Measurements from ENCODE around the gene MICA.
A peak's percentile ranks its signal among the peaks of the same experiment; 100 is the strongest.
"Not testable (repeated sequence)": the region's sequence is repeated elsewhere in the genome, so short reads cannot be mapped to it uniquely, and the experiment has no call there.

MICA gene

DNA sequence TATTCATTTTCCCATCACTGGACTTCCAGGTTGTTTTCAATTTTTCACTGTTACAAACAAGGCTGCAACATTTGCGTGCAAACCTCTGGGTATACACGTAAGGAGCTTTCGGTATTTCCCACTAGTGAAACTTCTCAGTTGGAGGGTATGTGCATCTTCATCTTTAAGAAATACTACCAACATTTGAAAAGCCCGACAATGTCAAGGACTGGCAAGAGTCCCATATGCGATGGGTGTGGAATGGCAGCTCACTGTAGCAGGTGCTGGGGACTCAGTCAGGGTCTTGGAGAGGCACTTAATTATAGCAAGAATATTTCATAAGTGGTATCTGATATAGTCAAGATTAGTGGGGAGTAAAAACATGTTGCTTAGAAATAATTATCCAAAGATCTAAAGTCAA is 37.5 kb upstream of the MICA start:
- Histone ChIP-seq H3K27me3 (ENCODE audit: insufficient read depth, low read length, poor library complexity) (no peaks in the 10 kb centered on the region), H4K5ac (ENCODE audit: low read length) (no peak overlapping the region)

DNA sequence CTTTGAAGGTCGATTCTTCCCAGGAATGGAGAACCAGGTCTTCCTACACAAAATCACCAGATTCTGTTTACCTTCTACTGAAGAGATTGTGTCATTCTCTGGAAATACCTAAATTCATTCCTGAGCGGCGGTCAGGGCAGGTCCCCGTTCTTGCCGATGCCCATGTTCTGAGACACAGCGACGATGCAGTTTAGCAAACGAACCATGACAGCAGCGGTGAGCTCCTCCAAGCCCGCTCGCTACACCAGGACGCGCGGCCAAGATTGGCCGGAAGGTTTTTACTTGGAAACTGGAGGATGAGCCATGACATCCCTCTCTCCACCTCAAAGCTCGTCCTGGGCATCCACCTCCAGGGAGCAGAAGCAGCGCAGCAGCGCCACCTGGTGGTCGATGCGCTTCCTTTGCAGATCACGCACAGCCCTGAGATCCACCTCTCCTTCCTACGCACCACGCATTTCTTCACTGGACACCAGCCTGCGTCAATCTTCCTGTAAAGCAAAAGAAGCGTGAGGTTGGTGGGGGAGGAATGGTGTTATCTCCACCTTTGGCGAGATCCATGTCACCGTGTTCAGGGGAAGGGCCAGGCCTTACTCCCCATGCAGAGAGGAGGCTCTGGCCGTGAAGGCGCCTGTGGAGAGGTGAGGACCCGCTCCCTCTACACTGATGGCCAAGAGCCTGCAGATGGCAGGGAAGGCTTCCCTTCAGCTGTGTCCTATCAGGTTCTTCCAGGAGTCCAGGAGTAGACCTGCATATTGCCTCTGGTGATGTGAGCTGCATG is 36.5 kb upstream of the MICA start:
- peak overlapping the region; percentile 30 for H3K56ac ChIP-seq (ENCODE audit: low read length)
- no peaks in the 10 kb centered on the region for H3K79me2 ChIP-seq (ENCODE audit: control insufficient read depth, insufficient read depth, low read length)
- no peak overlapping the region for H2BK15ac ChIP-seq (replicated peaks; ENCODE audit: low read depth)
- H3K27ac ChIP-seq (ENCODE audit: low read depth, low read length), result no peak overlapping the region
- peak overlapping the region; percentile 19 for H3K4me2 ChIP-seq (ENCODE audit: low read length)
- no peak overlapping the region for H3K23ac ChIP-seq (ENCODE audit: low read length)
- no peak overlapping the region for H3K4ac ChIP-seq (ENCODE audit: low read depth, low read length)
- no peak overlapping the region for H3K4me3 ChIP-seq (ENCODE audit: low read length)
- H3K36me3 ChIP-seq (ENCODE audit: control insufficient read depth, insufficient read depth, low read length), result no peaks in the 10 kb centered on the region
- no CpG with 5 or more reads among the region's 30 CpGs for WGBS (ENCODE audit: extremely low coverage, insufficient coverage, low lambda C conversion rate)
- H3K4me1 ChIP-seq (ENCODE audit: control insufficient read depth, low read depth, low read length), result no peaks in the 10 kb centered on the region
- H2BK5ac ChIP-seq (ENCODE audit: low read length), result no peak overlapping the region
- H2AK5ac ChIP-seq (ENCODE audit: low read length), result no peak overlapping the region
- no peak overlapping the region for H4K8ac ChIP-seq (ENCODE audit: low read depth, low read length)
- peak; percentile 94 for DNase-seq
- H3K27me3 ChIP-seq (ENCODE audit: insufficient read depth, low read length, poor library complexity), result no peaks in the 10 kb centered on the region
- no peak overlapping the region for H2BK120ac ChIP-seq (ENCODE audit: low read depth, low read length)
- no peak overlapping the region for H3K18ac ChIP-seq (ENCODE audit: low read length)
- no peak overlapping the region for H3K9ac ChIP-seq (ENCODE audit: low read length)
- H3K79me1 ChIP-seq (ENCODE audit: low read length), result no peaks in the 10 kb centered on the region
- H4K5ac ChIP-seq (ENCODE audit: low read length), result no peak overlapping the region

More for the DNA sequence above, 37.5 kb upstream of the MICA start:
- Histone ChIP-seq H2BK120ac (ENCODE audit: low read depth, low read length) (no peak overlapping the region), H3K79me1 (ENCODE audit: low read length) (no peaks in the 10 kb centered on the region), H2BK15ac (replicated peaks; ENCODE audit: low read depth) (no peak overlapping the region), H3K4me2 (ENCODE audit: low read length) (no peak overlapping the region), H2BK5ac (ENCODE audit: low read length) (no peak overlapping the region), H3K4me1 (ENCODE audit: control insufficient read depth, low read depth, low read length) (no peaks in the 10 kb centered on the region), H3K18ac (ENCODE audit: low read length) (no peak overlapping the region), H3K23ac (ENCODE audit: low read length) (no peak overlapping the region), H2AK5ac (ENCODE audit: low read length) (no peak overlapping the region), H4K8ac (ENCODE audit: low read depth, low read length) (no peak overlapping the region), H3K79me2 (ENCODE audit: control insufficient read depth, insufficient read depth, low read length) (no peaks in the 10 kb centered on the region), H3K4me3 (ENCODE audit: low read length) (no peak overlapping the region), H3K4ac (ENCODE audit: low read depth, low read length) (no peak overlapping the region), H3K56ac (ENCODE audit: low read length) (no peak overlapping the region), H3K27ac (ENCODE audit: low read depth, low read length) (no peak overlapping the region), H3K36me3 (ENCODE audit: control insufficient read depth, insufficient read depth, low read length) (no peaks in the 10 kb centered on the region), H3K9ac (ENCODE audit: low read length) (no peak overlapping the region)
- no CpG with 5 or more reads among the region's 5 CpGs for WGBS (ENCODE audit: extremely low coverage, insufficient coverage, low lambda C conversion rate)
- no peak for DNase-seq

DNA sequence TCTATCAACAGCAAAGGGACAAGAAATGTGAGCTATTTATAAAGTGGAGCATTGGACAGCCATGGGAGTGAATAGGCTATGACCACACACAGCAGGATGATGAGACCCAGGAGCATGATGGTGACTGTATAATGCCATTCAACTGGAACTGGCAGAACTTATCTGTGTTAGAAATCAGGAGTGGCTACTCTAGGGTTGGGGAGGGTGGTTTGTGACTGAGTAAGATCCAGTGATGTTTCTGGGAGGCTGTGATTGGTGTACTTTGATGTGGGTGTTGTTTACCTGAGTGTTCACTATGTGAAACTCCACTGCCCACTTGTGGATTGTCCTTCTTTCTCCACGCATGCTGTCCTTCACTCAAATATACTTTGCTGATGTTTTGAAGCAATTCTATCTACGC is 34.9 kb upstream of the MICA start:
- H3K4me1 ChIP-seq (ENCODE audit: control insufficient read depth, low read depth, low read length), result no peaks in the 10 kb centered on the region
- H2BK15ac ChIP-seq (replicated peaks; ENCODE audit: low read depth), result no peak overlapping the region
- no peak overlapping the region for H3K56ac ChIP-seq (ENCODE audit: low read length)
- H3K27me3 ChIP-seq (ENCODE audit: insufficient read depth, low read length, poor library complexity), result no peaks in the 10 kb centered on the region
- H3K23ac ChIP-seq (ENCODE audit: low read length), result no peak overlapping the region
- no peak overlapping the region for H2BK5ac ChIP-seq (ENCODE audit: low read length)
- H3K4me2 ChIP-seq (ENCODE audit: low read length), result no peak overlapping the region
- H3K18ac ChIP-seq (ENCODE audit: low read length), result no peak overlapping the region
- H2AK5ac ChIP-seq (ENCODE audit: low read length), result no peak overlapping the region
- no peak overlapping the region for H4K5ac ChIP-seq (ENCODE audit: low read length)
- H3K36me3 ChIP-seq (ENCODE audit: control insufficient read depth, insufficient read depth, low read length), result no peaks in the 10 kb centered on the region
- H3K79me1 ChIP-seq (ENCODE audit: low read length), result no peaks in the 10 kb centered on the region
- H3K27ac ChIP-seq (ENCODE audit: low read depth, low read length), result no peak overlapping the region
- H3K4ac ChIP-seq (ENCODE audit: low read depth, low read length), result no peak overlapping the region
- H3K79me2 ChIP-seq (ENCODE audit: control insufficient read depth, insufficient read depth, low read length), result no peaks in the 10 kb centered on the region
- WGBS (ENCODE audit: extremely low coverage, insufficient coverage, low lambda C conversion rate), result no CpG with 5 or more reads among the region's 2 CpGs
- DNase-seq, result no peak
- no peak overlapping the region for H3K9ac ChIP-seq (ENCODE audit: low read length)
- H4K8ac ChIP-seq (ENCODE audit: low read depth, low read length), result no peak overlapping the region
- no peak overlapping the region for H3K4me3 ChIP-seq (ENCODE audit: low read length)
- H2BK120ac ChIP-seq (ENCODE audit: low read depth, low read length), result no peak overlapping the region

DNA sequence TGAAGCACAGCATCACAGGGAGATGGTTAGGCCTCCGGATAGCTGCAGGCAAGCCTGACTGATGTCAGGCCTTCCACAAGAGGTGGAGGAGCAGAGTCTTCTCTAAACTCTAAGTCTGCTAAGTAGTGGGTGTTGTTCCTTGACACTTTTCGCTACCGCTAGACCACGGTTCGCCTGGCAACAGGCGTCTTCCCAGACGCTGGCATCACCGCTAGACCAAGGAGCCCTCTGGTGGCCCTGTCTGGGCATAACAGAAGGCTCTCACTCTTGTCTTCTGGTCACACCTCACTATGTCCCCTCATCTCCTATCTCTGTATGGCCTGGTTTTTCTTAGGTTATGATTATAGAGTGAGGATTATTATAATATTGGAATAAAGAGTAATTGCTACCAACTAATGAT is 29.3 kb upstream of the MICA start:
- H4K8ac ChIP-seq (ENCODE audit: low read depth, low read length); H3K27ac ChIP-seq (ENCODE audit: low read depth, low read length); H2BK15ac ChIP-seq (replicated peaks; ENCODE audit: low read depth); H3K4me1 ChIP-seq (ENCODE audit: control insufficient read depth, low read depth, low read length); H4K5ac ChIP-seq (ENCODE audit: low read length); H2BK5ac ChIP-seq (ENCODE audit: low read length); H3K23ac ChIP-seq (ENCODE audit: low read length); H3K36me3 ChIP-seq (ENCODE audit: control insufficient read depth, insufficient read depth, low read length); H3K4ac ChIP-seq (ENCODE audit: low read depth, low read length); H2BK120ac ChIP-seq (ENCODE audit: low read depth, low read length); H3K56ac ChIP-seq (ENCODE audit: low read length); H3K9ac ChIP-seq (ENCODE audit: low read length); H3K27me3 ChIP-seq (ENCODE audit: insufficient read depth, low read length, poor library complexity); H3K4me3 ChIP-seq (ENCODE audit: low read length); H2AK5ac ChIP-seq (ENCODE audit: low read length); H3K79me2 ChIP-seq (ENCODE audit: control insufficient read depth, insufficient read depth, low read length); DNase-seq; H3K79me1 ChIP-seq (ENCODE audit: low read length); H3K4me2 ChIP-seq (ENCODE audit: low read length); H3K18ac ChIP-seq (ENCODE audit: low read length): not testable (repeated sequence)
- WGBS (ENCODE audit: extremely low coverage, insufficient coverage, low lambda C conversion rate), result no CpG with 5 or more reads among the region's 8 CpGs

DNA sequence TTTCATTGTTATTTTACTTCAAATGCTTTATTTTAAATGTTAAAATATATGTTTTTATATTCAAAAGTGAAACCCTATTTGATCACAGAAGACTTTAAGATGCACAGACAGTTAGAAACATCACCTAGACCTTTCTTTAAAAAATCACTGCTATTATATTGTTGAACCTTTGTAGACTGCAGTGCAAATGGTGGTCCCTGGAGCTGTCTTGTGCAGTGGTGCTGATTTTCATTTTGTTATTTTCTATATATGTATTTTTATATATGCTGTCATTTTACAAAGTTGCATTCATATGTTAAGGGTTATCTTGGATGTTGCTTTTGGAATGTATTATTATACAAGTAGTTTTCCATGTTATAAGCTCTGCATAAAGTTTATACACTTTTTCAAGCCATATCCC is 27.7 kb upstream of the MICA start:
- Histone ChIP-seq H3K36me3 (ENCODE audit: control insufficient read depth, insufficient read depth, low read length) (no peaks in the 10 kb centered on the region), H3K4me1 (ENCODE audit: control insufficient read depth, low read depth, low read length) (no peaks in the 10 kb centered on the region), H3K79me1 (ENCODE audit: low read length) (no peaks in the 10 kb centered on the region), H3K9ac (ENCODE audit: low read length) (no peak overlapping the region), H3K4me3 (ENCODE audit: low read length) (no peak overlapping the region), H2AK5ac (ENCODE audit: low read length) (no peak overlapping the region), H3K79me2 (ENCODE audit: control insufficient read depth, insufficient read depth, low read length) (no peaks in the 10 kb centered on the region), H4K8ac (ENCODE audit: low read depth, low read length) (no peak overlapping the region), H3K56ac (ENCODE audit: low read length) (no peak overlapping the region), H3K4me2 (ENCODE audit: low read length) (no peak overlapping the region), H2BK120ac (ENCODE audit: low read depth, low read length) (no peak overlapping the region), H2BK15ac (replicated peaks; ENCODE audit: low read depth) (no peak overlapping the region), H3K27ac (ENCODE audit: low read depth, low read length) (no peak overlapping the region), H3K4ac (ENCODE audit: low read depth, low read length) (no peak overlapping the region), H4K5ac (ENCODE audit: low read length) (no peak overlapping the region), H3K18ac (ENCODE audit: low read length) (no peak overlapping the region), H3K27me3 (ENCODE audit: insufficient read depth, low read length, poor library complexity) (no peaks in the 10 kb centered on the region), H3K23ac (ENCODE audit: low read length) (no peak overlapping the region), H2BK5ac (ENCODE audit: low read length) (no peak overlapping the region)
- no peak for DNase-seq

DNA sequence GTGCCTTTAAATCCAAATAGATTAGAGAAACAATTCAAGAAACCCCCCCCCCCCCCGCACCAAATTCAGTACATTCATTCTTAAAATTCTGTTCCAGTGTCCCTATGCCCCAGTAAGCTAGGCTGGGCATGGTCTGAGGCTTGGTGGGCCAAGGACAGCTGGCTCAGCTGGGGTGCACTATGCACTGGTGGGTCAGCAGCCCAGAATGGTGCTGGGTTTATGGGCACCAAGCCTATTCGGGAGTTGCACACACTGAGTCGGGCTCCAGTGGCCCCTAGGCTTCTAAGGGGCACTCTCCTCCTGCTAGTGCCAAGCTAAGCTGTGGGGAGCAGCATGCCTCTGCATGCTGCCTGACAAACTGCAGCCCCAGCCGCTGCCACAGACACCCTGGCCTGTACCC is 26.4 kb upstream of the MICA start:
- H2BK5ac ChIP-seq (ENCODE audit: low read length), result no peak overlapping the region
- H2BK120ac ChIP-seq (ENCODE audit: low read depth, low read length), result no peak overlapping the region
- H3K9ac ChIP-seq (ENCODE audit: low read length), result no peak overlapping the region
- no peaks in the 10 kb centered on the region for H3K79me2 ChIP-seq (ENCODE audit: control insufficient read depth, insufficient read depth, low read length)
- H3K4me2 ChIP-seq (ENCODE audit: low read length), result no peak overlapping the region
- H3K36me3 ChIP-seq (ENCODE audit: control insufficient read depth, insufficient read depth, low read length), result no peaks in the 10 kb centered on the region
- no peaks in the 10 kb centered on the region for H3K27me3 ChIP-seq (ENCODE audit: insufficient read depth, low read length, poor library complexity)
- no peak overlapping the region for H3K18ac ChIP-seq (ENCODE audit: low read length)
- H3K4me3 ChIP-seq (ENCODE audit: low read length), result no peak overlapping the region
- no peak overlapping the region for H2AK5ac ChIP-seq (ENCODE audit: low read length)
- DNase-seq, result no peak
- H3K4me1 ChIP-seq (ENCODE audit: control insufficient read depth, low read depth, low read length), result no peaks in the 10 kb centered on the region
- no CpG with 5 or more reads among the region's 4 CpGs for WGBS (ENCODE audit: extremely low coverage, insufficient coverage, low lambda C conversion rate)
- no peaks in the 10 kb centered on the region for H3K79me1 ChIP-seq (ENCODE audit: low read length)
- no peak overlapping the region for H3K27ac ChIP-seq (ENCODE audit: low read depth, low read length)
- no peak overlapping the region for H3K56ac ChIP-seq (ENCODE audit: low read length)
- H2BK15ac ChIP-seq (replicated peaks; ENCODE audit: low read depth), result no peak overlapping the region
- H4K8ac ChIP-seq (ENCODE audit: low read depth, low read length), result no peak overlapping the region
- no peak overlapping the region for H3K23ac ChIP-seq (ENCODE audit: low read length)
- no peak overlapping the region for H3K4ac ChIP-seq (ENCODE audit: low read depth, low read length)
- no peak overlapping the region for H4K5ac ChIP-seq (ENCODE audit: low read length)

Data from mesendoderm (in vitro differentiated cells).